A673 (cell line): ENCODE results near the gene MAN1B1. TPM values are rescaled to one million over a fixed set of nuclear protein-coding genes. Genes with fewer than 3 reads are reported as not detected.

ENCODE experiments used
- BruUV-seq: library from RNA; stranded (reverse); fragments of 400-500 nt; replicated peaks from 2 replicates; lab custom pipeline; 2021; lab: Mats Ljungman, UMichigan
- CTCF ChIA-PET: fragments of 300-600 bp; sonication (Branson Sonifier 250); formaldehyde crosslinking; loops from one replicate; lab custom pipeline; 2022; ENCODE audit warnings: antibody characterized with exemption; lab: Charles Lee
- POLR2A ChIA-PET: fragments of 300-600 bp; sonication (Branson Sonifier 250); formaldehyde crosslinking; loops from one replicate; lab custom pipeline; 2022; ENCODE audit warnings: antibody characterized with exemption; ENCODE audit not compliant: low non-redundant PET; lab: Charles Lee
- DNase-seq: peaks from one replicate; pipeline ENCODE4 v3.0.0-alpha.2; 2015; ENCODE audit warnings: low spot score
- H3K27ac ChIP-seq: fragments of 200-600 bp; sonication (generic); 2 replicates; pipeline ENCODE4 v1.5.1; 2016; ENCODE audit warnings: mixed run types, low read depth, mild to moderate bottlenecking, mixed read lengths, antibody characterized with exemption, low read length; ENCODE audit not compliant: poor library complexity, severe bottlenecking
- H3K27me3 ChIP-seq: fragments of 200-600 bp; sonication (generic); replicated peaks from 2 replicates; pipeline ENCODE4 v1.6.1; 2017; ENCODE audit warnings: mixed run types, low read depth, mild to moderate bottlenecking, mixed read lengths, antibody characterized with exemption, low read length; ENCODE audit not compliant: insufficient read depth, poor library complexity
- H3K36me3 ChIP-seq: fragments of 200-600 bp; sonication (generic); 2 replicates; pipeline ENCODE4 v1.6.1; 2016; ENCODE audit warnings: mixed run types, mild to moderate bottlenecking, mixed read lengths, antibody characterized with exemption, low read length; ENCODE audit not compliant: insufficient read depth, poor library complexity, severe bottlenecking
- H3K4me1 ChIP-seq: fragments of 200-600 bp; sonication (generic); 2 replicates; pipeline ENCODE4 v1.6.1; 2017; ENCODE audit warnings: mixed run types, mild to moderate bottlenecking, mixed read lengths, antibody characterized with exemption, low read length; ENCODE audit not compliant: insufficient read depth, poor library complexity, severe bottlenecking
- H3K4me3 ChIP-seq: fragments of 200-600 bp; sonication (generic); 2 replicates; pipeline ENCODE4 v1.5.1; 2016; ENCODE audit warnings: low read depth, mixed run types, mild to moderate bottlenecking, mixed read lengths, low read length; ENCODE audit not compliant: poor library complexity, severe bottlenecking
- H3K9me3 ChIP-seq: fragments of 200-600 bp; sonication (generic); 2 replicates; pipeline ENCODE4 v1.6.1; 2016; ENCODE audit warnings: mixed run types, low read depth, mild to moderate bottlenecking, mixed read lengths, antibody characterized with exemption, low read length; ENCODE audit not compliant: poor library complexity, severe bottlenecking
- CTCF ChIP-seq: fragments of 300-800, 200-600 bp; sonication (generic); conservative IDR thresholded peaks from 2 replicates; pipeline ENCODE4 v1.5.1; 2017; ENCODE audit warnings: low read depth, mild to moderate bottlenecking, antibody characterized with exemption, low read length, moderate library complexity, mixed read lengths
- EZH2 ChIP-seq: fragments of 200-600 bp; sonication (generic); IDR thresholded peaks from 2 replicates; pipeline ENCODE4 v1.6.1; 2017; ENCODE audit warnings: borderline replicate concordance, low read depth, mild to moderate bottlenecking, mixed read lengths, antibody characterized with exemption, low read length; ENCODE audit not compliant: poor library complexity, severe bottlenecking
- intact Hi-C: fragments of 100-400 bp; cut with micrococcal nuclease; formaldehyde crosslinking; loops from one replicate; pipeline ENCODE4 v1.10.0; 2022; ENCODE audit not compliant: unreplicated experiment
- total RNA-seq: library from RNA; stranded (reverse); gene quantifications from 2 replicates; pipeline ENCODE4 v1.2.3, GENCODE V29; 2021

The MAN1B1 gene
- total RNA-seq, 1 experiment from 2014 or later = 48.6 TPM

GRCh38 chr9:137056739-137057415 is 29.9 kb upstream of the MAN1B1 start:
- no peak overlapping the region for H3K4me3 ChIP-seq
- ChIA-PET CTCF (no interaction called here), POLR2A (no interaction called here)
- no peaks in the 10 kb centered on the region for H3K4me1 ChIP-seq
- H3K27me3 ChIP-seq = peaks cover 11% of the 10 kb centered on the region
- no TSS peak for BruUV-seq
- TF ChIP-seq EZH2 = no peak
- no peak for TF ChIP-seq CTCF
- no peaks in the 10 kb centered on the region for H3K36me3 ChIP-seq
- no peaks in the 10 kb centered on the region for H3K9me3 ChIP-seq
- no peak for DNase-seq
- no peak overlapping the region for H3K27ac ChIP-seq
- intact Hi-C loops = no loop called here

GRCh38 chr9:137057545-137057944 is 29.2 kb upstream of the MAN1B1 start:
- Histone ChIP-seq H3K4me1 (no peaks in the 10 kb centered on the region), H3K27ac (no peak overlapping the region), H3K4me3 (no peak overlapping the region), H3K9me3 (no peaks in the 10 kb centered on the region), H3K36me3 (no peaks in the 10 kb centered on the region), H3K27me3 (peaks cover 11% of the 10 kb centered on the region)
- DNase-seq = no peak
- intact Hi-C loops = no loop called here
- TF ChIP-seq CTCF (no peak), EZH2 (no peak)
- no TSS peak for BruUV-seq
- POLR2A ChIA-PET = no interaction called here
- CTCF ChIA-PET = no interaction called here

GRCh38 chr9:137058521-137059234 is 28.1 kb upstream of the MAN1B1 start:
- ChIA-PET CTCF (interaction anchor here (0.5 to 1.2 kb wide), 3 partner anchors 9 to 290 kb away, joined by 5 to 7 read pairs (median 5); no protein-coding TSS in a partner anchor), POLR2A (interaction anchor here (0.6 to 0.7 kb wide), 2 partner anchors 99 to 184 kb away, joined by 3 read pairs; no protein-coding TSS in a partner anchor)
- Histone ChIP-seq H3K9me3 (no peaks in the 10 kb centered on the region), H3K4me3 (no peak overlapping the region), H3K27me3 (peaks cover 1% of the 10 kb centered on the region), H3K36me3 (no peaks in the 10 kb centered on the region), H3K4me1 (no peaks in the 10 kb centered on the region), H3K27ac (no peak overlapping the region)
- BruUV-seq = no TSS peak
- DNase-seq = no peak
- intact Hi-C loops = no loop called here
- TF ChIP-seq CTCF = no peak
- no peak for TF ChIP-seq EZH2
